CD4-positive, alpha-beta T cell treated with Interleukin-12 subunit alpha and Interleukin-12 subunit beta, for 1 hour (primary cell): ENCODE data around the gene MOV10.
"Not testable (repeated sequence)": the region's sequence is repeated elsewhere in the genome, so short reads cannot be mapped to it uniquely, and the experiment has no call there.

ENCODE experiments used
- DNase-seq: peaks from one replicate; pipeline ENCODE4 v3.0.0-alpha.2; 2020

The MOV10 gene

GRCh38 chr1:112674440-112674985 lies at the start of gene MOV10:
MOV10 (plus strand) TSS chr1:112674659; CDS start chr1:112674913, 254 bp downstream.
- peak; percentile 66 for DNase-seq

- DNase-seq, result no peak
These were observed 48.8 kb upstream of the MOV10 start for GRCh38 chr1:112625696-112626095.

GRCh38 chr1:112626193-112626592 lies 48.3 kb upstream of the MOV10 start:
- no peak for DNase-seq

- no peak for DNase-seq
These were observed 47.6 kb upstream of the MOV10 start for GRCh38 chr1:112626887-112627286.

GRCh38 chr1:112628516-112628915 lies 45.9 kb upstream of the MOV10 start:
- DNase-seq, result no peak

GRCh38 chr1:112629256-112629655 lies 45.2 kb upstream of the MOV10 start:
- no peak for DNase-seq

- no peak for DNase-seq
These were observed 40.8 kb upstream of the MOV10 start for GRCh38 chr1:112633628-112634027.

GRCh38 chr1:112634367-112634766 lies 40.1 kb upstream of the MOV10 start:
- DNase-seq, result no peak

GRCh38 chr1:112636056-112636455 lies 38.4 kb upstream of the MOV10 start:
- DNase-seq, result no peak

- DNase-seq, result no peak
These were observed 37.7 kb upstream of the MOV10 start for GRCh38 chr1:112636597-112637253.

- no peak for DNase-seq
These were observed 37.0 kb upstream of the MOV10 start for GRCh38 chr1:112637254-112638109.

GRCh38 chr1:112638110-112638428 lies 36.4 kb upstream of the MOV10 start:
- no peak for DNase-seq

GRCh38 chr1:112640437-112640836 lies 34.0 kb upstream of the MOV10 start:
- not testable (repeated sequence) for DNase-seq

GRCh38 chr1:112643080-112643479 lies 31.4 kb upstream of the MOV10 start:
- DNase-seq, result no peak

- DNase-seq, result no peak
These were observed 28.2 kb upstream of the MOV10 start for GRCh38 chr1:112646225-112646624.

- DNase-seq, result no peak
These were observed 23.3 kb upstream of the MOV10 start for GRCh38 chr1:112651205-112651604.

GRCh38 chr1:112665857-112666256 lies 8.6 kb upstream of the MOV10 start:
- no peak for DNase-seq

GRCh38 chr1:112666946-112667345 lies 7.5 kb upstream of the MOV10 start:
- no peak for DNase-seq

GRCh38 chr1:112672009-112672408 lies 2.5 kb upstream of the MOV10 start:
- DNase-seq, result no peak

- no peak for DNase-seq
These were observed 1.6 kb upstream of the MOV10 start for GRCh38 chr1:112672842-112673241.

- peak; percentile 38 for DNase-seq
These were observed 643 bp upstream of the MOV10 start for GRCh38 chr1:112673592-112674439.

- peak; percentile 32 for DNase-seq
These were observed 698 bp downstream of the MOV10 start for GRCh38 chr1:112674986-112675727.
